Stimulated activated naive CD4-positive, alpha-beta T cell treated with Interleukin-2 at 50 U/mL for 16 hours (primary cell): Measurements from ENCODE around the gene ETV3.

Source experiments
- DNase-seq: peaks from one replicate; lab custom pipeline; 2025; lab: John Stamatoyannopoulos, UW

The ETV3 gene

DNA sequence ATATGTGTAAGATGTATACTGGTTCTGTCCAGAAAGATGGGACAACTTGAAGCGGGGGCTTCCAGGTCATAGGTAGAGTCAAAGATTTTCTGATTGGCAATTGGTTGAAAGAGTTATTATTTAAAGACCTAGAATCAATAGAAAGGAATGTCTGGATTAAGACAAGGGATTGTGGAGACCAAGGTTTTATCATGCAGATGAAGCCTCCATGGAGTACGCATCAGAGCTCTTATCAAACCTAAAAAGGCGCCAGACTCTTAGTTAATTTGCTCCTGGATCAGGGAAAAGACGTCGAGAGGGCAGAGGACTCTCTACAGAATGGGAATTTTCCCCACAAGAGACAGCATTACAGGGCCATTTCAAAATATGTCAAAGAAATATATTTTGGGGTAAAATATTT, 23.7 kb upstream of the ETV3 start:
- DNase-seq, result no peak

DNA sequence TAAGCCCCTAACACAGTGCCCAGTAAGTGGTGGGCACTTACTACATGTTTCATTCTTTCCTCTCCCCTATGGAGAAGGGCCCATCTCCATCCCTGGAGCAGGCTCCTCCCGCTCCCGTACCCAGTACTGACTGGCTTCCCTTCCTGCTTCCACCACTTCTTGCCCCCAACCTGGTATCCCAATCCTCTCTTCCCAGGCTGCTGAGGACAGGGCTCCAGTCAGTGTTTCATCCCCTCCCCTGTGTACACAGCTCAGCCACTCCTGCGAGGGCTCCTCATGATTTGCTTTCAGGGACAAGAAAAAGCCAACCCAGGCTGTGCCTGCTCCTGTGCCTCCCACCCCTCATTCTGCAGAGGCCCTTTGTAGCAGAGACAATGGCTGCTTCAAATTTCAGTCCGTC, 20.8 kb upstream of the ETV3 start:
- no peak for DNase-seq

DNA sequence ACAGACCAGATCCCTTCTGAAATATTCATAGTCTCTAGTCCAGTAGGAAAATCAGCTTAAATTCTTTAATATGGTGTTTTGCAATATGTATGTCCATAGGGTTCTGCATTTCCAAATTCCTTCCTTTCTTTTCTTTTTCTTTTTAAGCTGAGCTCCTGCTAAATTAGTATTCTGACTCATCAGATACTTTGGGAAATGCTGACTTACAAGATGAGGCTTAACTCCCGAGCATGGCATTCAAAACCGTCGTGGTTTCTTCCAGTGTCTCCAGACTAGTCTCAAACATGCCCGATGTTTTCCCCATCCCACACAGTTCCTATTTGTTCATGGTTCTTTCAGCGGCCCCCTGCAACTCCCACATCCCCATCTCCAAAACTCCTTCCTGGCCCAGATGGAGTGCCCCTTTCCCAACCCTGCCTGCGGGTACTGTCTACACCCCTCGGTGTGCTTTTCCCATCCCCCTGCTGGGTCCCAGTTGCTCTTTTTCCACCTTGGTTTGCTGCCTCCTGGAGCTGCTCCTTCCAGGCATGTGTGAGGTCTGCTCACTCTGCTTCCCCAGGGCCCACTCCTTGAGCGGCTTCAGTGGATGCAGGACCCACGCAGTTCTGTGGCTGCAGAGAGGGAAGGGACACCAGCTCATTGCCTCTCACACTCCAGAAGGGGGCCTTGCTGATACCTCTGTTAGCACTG, 19.5 kb upstream of the ETV3 start:
- no peak for DNase-seq

DNA sequence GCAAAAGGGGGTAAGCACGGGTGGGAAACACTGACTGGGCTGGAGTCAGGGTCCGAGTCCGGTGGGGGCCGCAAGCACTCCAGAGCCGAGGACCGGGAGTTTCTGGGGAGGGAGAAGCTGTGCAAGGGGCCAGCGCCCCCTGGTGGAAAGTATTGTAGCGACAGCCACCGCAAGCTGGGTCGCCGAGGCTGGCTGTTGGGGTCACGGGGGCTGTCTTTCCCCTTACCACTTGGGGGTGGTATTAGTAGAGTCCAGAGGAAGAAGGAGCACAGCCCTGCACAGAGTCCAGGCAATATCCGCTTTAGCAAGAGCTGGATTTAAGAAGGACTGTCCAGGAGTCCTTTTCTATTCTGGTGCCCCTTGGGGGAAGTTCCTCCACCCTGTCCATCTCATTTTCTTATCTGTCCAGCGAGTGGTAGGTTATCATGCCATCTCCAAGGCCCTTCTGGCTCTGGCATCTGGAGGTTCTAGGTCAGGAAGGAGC, 17.9 kb upstream of the ETV3 start:
- peak; percentile 59 for DNase-seq

DNA sequence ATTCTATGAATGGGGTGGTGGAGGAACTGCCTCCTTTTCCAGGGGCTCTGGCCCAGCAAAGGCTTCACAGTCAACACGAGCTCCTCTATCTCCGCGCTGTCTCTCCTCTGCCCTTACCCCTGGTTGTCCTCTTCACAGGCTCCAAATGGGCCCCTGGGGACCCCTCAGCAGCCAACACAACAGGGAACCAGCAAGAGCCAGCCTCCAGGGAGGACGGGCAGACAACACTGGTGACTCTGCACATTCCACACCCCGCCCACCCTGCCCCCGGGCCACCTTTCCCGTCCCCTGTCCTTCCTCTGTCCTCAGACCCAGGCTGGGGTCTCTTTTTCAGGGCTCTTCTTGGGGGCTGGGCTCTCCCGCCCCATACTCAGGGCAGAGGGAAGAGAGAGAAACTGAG, 17.5 kb upstream of the ETV3 start:
- DNase-seq, result no peak

DNA sequence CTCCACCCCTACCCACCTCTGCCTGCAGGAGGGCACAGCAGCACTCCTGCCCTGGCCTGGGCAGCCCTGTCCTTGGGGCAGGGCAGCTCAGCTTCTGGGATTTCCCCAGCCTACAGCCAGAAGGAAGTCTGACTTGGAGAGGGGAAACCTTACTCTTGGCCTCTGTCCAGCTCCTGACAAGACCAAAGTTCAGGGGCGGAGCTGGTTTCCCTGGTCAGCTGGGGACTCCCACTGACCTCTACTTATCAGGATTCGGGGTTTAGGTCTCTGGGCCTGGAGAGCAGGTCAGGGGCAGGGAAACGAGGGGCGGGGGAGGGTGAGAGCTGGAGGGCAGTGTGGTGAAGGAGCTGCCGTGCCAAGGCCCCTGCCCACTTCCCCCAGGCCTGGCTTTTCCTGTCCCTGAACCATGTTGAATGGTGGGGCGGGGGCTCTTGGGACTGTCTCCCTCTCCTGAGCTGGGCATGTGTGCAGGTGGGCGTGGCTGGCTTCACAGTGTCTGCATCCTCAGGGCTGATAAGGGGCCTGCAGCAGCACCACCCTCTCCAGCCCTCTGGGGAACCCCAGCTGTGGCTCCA, 16.8 kb upstream of the ETV3 start:
- no peak for DNase-seq

DNA sequence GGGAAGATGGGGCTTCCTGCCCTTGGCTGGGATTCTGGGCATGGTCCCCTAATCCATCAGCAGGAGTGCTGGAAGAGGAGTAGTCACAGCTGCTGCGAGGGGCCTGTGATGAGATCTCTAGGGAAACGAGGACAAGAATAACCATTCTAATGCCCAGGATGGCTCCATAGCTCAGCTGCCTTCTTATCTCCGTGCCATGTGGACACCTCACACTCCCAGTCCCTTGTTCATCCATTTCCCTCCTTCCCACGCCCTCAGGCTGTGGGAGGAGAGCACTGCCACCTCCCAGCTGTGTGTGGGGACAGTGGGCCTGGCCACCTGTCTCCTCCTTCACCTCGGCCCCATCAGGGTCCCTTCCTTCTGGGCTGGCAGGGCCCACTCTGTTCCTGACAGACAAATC, 16.1 kb upstream of the ETV3 start:
- no peak for DNase-seq

DNA sequence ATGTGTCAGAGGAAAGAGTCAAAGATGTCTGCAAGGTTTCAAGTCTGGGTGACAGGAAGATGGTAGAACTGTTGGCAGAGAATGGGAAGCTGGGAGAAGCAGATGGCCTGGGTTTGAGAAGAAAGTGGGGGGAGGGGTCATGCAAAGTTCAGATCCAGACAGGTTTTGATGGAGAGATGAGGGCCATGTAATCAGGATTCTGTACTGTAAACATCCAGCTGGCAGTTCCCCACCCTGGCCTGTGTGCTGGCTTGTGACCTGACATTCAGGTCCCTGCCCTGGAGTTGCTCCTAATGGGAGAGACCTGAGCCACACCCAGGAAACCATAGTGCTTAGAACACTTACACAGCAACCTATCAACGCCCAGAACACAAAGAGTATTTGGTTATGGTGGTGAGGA, 15.6 kb upstream of the ETV3 start:
- no peak for DNase-seq

DNA sequence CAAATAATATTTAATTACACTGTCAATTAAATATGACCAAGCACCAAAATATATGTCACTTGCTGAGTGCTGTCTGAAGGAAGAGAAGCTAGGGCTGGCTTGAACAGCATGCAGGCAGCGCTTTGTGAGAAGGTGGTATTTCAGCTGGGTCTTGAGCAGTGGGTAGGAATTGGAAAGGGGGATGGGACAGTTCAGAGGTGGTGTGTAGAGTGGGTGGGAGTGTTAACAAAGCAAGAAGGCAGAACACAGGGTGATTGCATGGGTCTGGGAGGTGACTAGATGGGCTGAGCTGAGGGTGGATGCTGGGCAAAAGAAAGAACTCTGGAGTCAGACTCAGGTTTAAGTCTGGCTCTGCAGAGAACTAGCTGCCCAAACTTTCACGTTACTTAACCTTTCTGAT, 14.3 kb upstream of the ETV3 start:
- DNase-seq, result no peak

DNA sequence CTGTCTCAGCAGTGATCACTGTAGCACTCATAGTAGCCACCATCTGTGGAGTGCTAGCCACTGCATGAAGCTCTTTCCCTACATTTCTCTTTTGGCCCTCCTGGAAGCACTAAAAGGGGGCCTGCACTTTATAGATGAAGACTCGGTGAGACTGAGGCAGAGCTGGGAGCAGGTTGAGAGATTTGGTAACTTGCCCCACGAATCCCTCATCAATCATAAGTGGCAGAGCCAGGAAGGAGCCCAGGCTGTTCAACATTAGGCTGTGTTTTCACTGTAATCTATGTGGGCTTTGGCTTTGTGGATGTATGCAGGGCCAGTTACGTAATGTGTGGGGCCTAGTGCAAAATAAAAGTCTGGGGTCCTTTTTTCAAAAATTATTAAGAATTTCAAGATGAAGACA, 13.3 kb upstream of the ETV3 start:
- DNase-seq, result no peak

DNA sequence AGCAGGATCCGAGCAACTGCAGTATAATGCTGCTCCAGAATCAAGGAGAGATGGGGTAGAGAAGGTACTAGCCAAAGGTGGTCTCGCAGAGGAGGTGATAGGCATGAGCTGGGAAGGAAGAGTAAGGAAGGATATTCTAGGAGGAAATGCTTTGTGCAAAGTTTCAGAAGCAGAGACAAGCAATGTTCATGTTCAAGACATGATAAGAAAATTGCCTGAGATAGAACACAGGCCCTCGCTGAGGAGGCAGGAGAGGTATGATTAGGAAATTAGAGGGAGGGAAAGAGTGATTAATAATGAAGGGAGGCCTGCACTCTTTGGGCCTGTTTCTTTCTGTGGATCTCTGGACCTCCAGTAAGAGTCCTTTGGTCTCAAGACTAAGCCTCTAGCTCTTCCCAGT, 12.9 kb upstream of the ETV3 start:
- DNase-seq, result no peak

DNA sequence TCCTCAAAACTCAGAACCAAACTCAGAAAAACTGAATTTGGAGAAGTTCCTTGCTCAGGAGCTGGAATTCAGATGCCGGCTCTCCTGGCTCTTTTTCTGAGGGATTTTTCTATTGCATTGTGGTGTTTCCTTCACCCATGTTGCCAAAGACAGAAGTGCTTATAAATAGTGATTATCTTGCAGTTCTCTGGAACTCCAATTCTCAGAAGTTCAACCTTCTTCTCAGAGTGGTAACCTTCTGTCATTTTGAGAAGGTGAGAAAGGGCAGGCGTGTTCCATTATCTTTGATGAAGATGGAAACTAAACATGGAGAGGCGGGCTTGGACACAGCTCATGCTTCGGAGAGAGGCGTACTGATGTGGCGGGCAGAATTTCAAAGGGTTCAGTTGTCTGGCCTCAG, 12.4 kb upstream of the ETV3 start:
- DNase-seq, result no peak

DNA sequence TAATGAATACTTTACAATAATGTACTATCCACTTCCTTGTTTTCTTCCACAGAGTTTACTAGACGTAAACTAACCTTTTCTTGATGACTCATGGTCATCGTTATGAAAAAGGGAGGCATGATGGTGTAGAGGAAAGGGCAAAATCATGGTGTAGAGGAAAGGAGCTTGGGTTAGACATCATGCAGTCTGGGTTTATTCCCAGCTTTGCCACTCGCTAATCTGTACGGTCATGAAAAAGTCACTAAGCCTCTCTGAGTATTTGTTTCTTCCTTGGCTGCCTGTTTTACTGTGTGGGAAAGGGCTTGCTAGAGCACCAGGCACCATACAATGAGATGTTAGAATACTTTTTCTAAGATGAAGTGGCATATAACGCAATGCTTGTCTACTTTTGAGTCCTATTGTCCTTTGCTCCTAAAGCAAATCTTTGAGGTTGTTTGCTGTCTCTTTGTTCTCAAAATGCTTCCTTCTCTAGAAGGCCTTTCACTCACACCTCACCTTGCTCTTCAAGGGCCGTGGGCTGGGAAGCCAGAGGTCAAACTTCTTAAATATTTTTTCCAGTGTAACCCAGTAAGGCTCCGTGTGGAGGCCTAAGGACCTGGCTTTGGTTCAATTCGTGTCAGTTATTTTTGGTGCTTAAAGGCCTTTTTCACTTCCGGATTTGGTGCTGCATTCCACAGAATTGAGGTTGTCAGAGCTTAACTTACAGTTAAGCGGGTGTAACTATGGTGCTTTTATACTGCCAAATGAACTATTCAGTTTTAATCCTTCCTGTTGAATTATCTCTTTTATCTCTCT, 9.9 kb upstream of the ETV3 start:
- DNase-seq, result no peak

DNA sequence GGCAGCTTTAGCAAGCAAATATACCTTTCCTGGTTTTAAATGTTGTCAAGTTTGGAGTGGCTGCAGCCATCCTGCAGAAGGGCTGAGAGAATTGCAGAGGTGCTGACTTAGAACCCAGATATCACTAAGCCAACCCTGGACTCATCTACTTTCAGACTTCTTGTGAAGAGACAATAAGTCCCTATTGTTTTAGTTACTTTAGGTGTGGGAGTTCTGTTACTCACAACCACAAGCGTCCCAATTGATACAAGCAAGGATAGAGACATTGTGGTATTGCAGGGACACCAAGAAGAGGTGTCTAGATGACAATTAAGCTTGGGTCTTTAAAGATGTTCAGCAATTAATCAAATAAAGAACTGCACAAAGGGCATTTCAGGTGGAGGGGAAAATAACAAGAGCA, 8.8 kb upstream of the ETV3 start:
- no peak for DNase-seq

DNA sequence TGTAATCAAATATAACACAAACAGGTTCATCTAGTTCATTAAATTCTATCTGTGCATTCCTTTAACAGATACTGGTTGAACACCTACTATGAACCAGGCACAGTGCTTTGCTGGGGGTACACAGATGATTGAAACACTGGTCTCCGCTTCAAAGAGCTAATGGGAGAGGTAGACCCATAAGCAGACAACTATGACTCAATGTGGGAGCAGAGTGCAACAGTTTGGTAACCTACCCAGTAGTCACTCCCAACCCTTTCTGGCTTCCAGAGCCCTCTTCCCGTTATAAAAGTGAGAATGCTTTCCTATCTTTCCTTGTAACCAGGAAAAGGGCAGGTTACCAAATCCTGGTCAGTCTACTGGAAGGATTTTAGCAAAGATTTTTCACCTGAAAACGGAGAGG, 8.0 kb upstream of the ETV3 start:
- no peak for DNase-seq

DNA sequence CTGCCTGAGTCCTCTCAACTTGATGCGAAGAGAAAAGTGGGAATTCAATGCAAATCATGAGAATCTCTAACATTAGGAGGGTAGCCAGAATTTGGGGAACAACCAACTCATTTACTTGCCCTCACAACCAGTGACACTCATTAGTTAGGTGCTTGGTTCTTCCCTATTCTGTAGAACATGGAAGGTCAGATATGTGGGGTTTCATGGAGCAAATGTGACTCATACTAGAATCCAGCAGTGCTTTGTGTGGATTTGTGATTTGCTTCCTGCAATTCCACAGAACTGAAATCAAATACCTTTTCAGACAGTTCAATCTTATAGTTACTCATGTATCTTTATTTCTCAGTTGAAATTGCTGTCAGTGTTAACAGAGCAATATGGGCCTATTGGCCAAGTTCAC, 6.9 kb upstream of the ETV3 start:
- DNase-seq, result no peak

DNA sequence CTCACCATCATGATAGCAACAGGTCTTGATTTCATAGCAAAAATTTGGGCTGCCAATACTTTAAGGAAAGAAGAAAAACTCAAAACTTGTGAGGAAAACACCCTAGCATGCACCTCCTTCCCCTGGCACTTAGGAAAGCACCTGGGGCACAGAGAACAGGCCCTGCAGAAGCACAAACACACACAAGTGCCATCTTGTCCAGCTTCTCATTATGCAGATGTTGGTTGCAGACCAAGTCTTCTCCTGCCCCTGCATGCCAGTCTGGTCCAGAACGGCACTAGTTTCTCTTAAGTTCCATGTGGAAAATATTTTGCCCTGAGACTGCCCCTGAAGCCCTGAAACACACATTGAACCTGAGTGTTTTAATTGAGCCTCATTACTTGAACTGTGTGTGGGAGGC, 6.3 kb upstream of the ETV3 start:
- no peak for DNase-seq

DNA sequence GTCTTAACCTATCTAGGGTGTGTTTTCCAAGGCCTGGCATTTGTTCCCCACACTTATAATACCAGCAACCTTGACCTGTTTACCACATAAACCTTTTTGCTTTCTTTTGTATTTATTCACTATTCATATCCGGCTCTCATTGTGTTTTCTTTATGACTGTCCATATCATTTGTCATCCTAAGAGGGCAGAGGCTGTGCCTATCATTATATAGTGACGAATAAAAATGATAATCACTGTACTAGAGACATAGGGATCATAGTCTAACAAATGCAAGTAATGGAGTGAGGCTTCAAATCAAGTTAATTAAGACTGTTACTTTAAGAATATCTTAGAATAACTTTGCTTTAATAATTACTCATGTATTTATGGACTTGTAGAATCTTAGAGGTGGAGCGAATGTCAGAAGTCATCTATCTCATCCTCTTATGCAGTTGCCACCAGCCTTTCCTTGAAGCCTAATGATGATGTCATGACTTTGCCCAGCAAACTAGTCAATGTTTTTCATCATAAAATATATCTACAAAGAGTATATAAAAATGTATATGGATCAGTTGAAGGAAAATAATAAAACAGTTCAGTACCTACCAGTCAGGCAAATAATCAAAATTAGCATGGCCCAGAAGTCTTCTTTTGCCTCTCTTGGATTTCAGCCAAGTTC, 4.7 kb upstream of the ETV3 start:
- DNase-seq, result no peak

DNA sequence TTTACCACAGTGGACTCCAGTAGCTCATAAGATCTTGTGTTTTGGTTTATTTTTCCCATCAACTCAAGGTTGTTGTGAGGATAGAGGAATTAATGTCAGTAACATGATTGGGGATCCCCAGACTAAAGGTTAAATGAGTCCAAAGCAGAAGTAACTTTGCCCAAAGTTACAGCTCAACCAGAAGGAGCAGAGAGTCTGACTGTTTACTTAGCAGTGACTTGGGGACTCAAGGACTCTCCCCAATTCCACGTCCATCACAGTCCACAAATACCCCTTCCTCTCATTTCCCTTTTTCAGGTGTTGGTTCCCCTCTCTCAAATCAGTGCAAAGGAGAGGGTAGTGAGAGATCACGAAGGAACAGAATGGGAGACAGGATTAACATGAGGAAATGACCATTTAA, 4.0 kb upstream of the ETV3 start:
- no peak for DNase-seq

DNA sequence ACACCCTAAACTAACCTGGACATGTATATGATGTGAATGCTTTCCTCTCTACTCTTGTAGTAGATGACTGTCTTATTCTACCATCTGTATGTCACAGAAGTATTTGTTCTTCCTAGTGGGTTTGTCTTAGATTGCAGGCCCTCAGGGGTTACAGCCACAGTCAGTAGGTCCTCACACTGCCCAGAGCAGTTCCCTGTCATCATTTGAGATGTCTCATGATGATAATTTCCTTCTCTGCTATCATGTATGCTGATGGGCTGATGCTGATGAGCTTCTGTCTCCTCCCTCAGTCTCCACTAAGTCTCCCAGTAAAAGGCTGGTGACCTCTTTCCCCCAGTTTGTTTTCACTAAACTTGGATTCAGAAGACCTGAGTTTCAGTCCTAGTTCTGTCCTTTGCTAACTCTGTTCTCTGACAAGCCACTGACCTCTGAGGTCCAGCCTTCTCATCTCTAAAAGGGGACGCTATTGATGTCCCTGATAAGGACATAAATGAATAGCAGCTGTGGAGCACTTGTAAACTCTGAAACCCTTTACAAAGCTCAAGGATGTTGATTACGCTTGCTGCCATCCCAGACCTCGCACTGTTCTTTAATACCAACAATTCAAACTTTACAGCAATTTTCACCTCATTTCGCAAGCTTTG, 3.1 kb upstream of the ETV3 start:
- no peak for DNase-seq

DNA sequence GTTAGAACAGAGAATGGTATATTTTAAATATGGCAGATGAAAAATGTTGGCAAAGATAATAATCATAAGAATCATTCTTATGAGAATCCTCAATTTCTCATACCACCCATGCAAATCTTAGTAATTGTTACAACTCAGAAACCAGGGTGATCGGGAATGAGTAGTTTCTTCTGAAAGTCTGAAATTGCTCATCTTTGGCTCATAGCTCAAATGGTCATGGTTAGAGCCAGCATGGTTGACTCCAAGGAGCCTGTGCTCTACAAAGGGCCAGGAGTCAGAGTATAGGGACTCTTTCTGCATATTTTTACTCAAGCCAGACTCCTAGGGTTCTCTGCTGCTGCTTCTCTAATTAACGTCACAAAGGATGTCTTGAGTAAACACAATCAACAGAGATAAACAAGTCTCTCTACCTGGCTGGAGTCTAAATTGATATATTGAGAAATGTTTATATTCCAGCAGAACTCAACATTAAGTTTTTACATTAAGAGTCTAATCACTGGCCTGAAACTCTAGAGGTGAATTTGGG, 1.9 kb upstream of the ETV3 start:
- DNase-seq, result no peak

DNA sequence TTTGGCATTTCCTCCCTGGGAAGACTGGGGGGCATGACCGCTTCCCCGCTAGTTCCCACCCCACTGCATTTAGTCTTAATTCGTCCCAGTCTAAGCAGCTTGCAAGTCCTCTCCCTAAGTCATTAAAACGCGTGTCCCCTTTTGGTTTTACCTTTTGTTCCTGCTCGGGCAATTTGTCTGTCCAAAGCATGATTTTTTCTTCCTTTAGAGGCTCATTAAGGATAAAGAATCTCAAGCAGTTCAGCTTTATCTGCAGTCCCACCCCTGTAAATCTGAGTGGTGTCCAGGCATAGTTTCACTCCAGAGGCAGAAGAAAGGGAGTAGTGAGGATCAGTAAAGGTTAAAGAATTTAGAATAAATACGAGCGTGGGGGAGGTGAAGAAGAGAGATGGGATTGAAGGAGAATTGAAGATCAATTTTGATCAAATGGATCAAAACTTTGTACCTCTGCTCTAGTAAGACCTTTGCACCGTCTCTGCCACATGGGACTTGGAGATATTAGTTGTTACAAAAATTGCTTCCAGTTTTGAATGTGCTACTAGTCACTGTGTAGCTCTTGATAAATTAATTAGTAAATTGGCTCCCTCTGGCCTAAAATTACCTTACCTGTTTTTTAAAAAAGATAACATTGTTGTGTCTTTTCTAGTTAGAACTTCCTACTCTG, 989 bp upstream of the ETV3 start:
- no peak for DNase-seq
